EL (cell line): ENCODE results near the gene ZNF428.
"Not testable (repeated sequence)": the region's sequence is repeated elsewhere in the genome, so short reads cannot be mapped to it uniquely, and the experiment has no call there.

Source experiments
- DNase-seq: peaks from one replicate; pipeline ENCODE4 v3.0.0-alpha.2; 2016

The ZNF428 gene, protein sequence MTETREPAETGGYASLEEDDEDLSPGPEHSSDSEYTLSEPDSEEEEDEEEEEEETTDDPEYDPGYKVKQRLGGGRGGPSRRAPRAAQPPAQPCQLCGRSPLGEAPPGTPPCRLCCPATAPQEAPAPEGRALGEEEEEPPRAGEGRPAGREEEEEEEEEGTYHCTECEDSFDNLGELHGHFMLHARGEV

DNA sequence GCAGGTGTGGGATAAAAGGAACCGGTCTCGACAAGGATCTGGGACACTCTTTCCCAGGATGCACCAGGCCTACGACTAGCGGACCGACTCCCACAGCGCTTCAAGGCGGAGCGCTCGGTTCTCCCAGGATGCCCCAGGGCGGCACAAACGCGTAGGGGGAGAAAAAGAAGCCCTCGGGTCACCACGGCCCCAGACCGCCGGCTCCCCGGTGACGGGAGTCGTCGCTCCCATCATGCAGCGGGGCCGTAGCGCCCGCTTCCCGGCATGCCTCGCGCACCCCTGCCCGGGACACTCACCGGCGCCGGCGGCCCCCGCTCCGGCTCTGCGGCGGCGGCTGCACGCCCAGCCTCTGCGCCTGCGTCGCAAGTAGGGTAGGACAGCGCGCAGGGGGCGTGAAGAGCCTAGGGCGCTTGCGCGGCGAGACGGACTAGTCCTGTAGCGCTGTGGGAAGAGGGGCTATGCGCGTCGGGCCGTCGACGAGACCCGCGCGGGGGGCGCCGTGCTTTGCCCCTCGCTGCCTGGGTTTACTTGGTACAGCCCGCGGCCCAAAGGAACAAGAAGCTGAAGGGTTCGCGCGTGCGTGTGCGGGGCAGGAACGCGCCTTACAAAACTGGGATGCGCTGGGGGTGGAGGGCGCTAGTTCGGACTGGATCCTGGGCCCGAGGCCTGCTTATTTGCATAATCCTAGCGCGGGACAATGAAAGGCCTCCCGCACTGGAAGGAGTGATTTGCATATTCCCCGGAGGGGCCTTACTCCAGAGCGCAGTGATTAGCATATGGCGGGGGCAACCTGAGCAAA lies at the start of gene ZNF428:
ZNF428 (minus strand) TSS at position 368 of the 799 bp plus-strand sequence. CDS start 5,325 bp downstream, outside the sequence.
- peak; percentile 87 for DNase-seq

DNA sequence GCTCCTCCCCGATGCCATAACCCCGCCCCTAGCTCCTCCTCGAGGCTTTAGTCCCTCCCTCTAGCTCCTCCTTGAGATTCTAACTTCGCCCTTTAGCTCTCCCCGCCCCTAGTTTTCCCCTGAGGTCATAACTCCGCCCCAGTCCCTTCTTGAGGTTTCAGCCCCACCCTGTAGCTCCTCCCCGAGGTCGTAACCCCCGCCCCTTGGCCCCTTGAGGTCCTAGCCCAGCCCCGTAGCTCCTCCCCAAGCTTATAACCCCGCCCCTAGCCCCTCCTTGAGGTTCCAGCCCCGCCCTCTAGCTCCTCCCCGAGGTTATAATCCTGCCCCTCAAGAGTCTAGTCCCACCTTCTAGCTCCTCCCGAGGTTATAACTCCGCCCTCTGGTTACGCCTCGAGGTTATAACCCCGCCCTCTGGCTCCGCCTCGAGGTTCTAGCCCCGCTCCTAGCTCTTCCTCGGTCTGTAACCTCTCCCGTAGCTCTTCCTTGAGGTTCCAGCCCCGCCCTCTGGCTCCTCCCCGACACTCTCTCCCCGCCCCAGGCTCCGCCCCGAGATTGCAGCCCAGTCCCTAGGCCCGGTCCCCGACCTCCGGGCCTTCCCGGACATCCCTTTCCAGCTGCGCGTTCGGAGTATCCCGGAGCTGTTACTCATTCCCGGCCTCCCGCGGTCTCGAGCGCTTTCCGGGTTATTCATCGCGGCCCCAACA lies 49.1 kb upstream of the ZNF428 start:
- peak; percentile 100 for DNase-seq

DNA sequence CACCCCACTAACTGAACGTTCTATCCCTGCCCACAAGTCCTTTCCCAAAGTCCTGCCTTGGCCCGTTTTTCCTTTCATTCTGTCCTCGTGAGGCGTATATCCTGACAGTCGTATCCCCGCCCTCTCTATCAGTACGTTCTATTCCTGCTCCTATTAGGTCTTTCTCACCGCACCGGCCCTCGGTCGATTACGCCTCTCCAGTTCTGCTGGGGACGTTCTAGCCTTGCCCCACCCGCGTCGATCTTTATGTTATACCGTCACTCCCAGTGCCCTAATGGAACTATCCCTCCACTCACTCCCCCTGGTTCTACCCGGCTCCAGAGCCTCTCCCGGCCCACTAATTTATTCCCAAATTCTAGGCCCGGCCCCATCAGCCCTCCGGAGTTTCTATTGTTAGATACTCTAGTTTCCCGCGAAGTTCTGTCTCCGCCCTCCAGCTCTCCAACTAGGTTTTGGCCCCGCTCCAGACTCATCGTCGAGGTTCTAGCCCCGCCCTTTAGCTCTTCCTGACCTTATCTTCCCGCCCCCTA lies 48.5 kb upstream of the ZNF428 start:
- no peak for DNase-seq

- no peak for DNase-seq
These were observed 47.9 kb upstream of the ZNF428 start for GRCh38 chr19:43667126-43667875.

DNA sequence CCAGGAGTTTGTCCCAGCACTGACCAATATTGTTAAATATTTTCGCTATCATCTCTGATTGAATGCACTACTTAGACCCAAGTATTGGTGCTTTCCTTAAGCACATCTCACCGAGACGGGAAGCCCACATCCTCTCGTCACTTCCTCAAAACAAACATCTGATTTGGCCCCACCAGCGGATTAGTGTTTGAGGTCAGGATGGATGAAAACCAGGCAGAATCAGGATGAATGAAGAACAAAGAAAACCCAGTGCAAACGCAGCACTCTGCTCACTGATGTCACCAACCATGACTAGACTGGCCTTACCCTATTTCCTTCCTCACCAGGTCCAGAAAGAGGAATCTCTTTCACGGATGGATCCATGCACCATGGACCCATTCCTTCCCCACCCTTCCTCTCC lies 44.6 kb upstream of the ZNF428 start:
- DNase-seq, result no peak

DNA sequence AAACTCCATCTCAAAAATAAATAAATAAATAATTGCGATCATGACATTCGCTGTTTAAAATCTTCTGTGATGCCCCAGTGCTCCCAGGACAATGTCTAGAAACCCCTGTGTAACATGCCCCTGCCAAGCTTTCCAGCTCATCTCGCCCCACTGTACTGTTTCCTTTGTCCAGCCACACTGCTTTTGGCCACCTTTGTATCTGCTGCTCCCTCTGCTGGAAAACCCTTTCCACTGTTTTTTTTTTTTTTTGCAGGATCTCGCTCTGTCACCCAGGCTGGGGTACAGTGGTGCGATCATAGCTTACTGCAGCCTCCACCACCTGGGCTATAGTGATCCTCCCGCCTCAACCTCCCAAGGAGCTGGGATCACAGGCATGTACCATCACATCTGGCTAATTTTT lies 43.1 kb upstream of the ZNF428 start:
- DNase-seq, result peak; percentile 34

GRCh38 chr19:43660971-43661360 lies 41.5 kb upstream of the ZNF428 start:
- DNase-seq, result no peak

- DNase-seq, result no peak
These were observed 41.0 kb upstream of the ZNF428 start for GRCh38 chr19:43660301-43660970.

DNA sequence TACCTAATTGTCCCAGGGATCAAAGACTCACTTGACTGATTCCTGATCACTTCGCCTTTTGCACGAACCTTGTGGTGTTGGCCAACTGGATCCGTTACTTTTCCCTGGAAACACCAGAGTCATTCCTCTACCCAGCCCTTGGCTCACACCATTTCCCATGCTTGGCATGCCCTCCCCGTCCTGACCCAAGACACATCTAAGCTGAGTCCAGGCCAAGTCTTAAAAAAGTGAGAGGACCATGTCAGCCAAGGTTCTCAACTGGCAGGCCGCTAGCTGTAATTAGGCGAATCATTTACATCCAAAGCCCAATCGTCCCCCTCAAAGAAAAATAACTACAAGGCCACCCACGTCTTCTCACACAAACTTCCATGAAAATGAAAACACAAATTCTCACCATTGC lies 39.1 kb upstream of the ZNF428 start:
- DNase-seq, result no peak

- no peak for DNase-seq
These were observed 38.6 kb upstream of the ZNF428 start for GRCh38 chr19:43658001-43658400.

DNA sequence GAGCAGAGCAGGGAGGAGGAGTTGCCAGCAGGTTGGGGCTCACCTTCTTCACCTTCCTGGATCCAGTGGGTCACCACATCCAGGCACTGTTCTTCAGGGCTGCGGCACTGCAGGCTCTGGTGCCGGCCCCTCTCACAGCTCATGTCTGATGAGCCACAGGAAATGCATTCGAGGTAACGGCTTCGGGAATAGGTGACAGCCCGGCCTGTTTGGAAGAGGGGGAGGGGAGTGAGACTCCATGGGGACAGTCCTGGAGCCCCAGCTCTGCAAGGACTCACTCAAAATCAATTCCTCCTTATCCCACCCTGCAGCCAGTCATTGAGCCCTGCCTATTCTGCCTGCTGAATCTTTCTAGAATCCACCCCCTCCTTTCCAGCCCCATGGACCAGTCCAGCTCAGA lies 37.0 kb upstream of the ZNF428 start:
- DNase-seq, result no peak

- DNase-seq, result no peak
These were observed 33.1 kb upstream of the ZNF428 start for GRCh38 chr19:43652546-43652874.

GRCh38 chr19:43651758-43652545 lies 32.5 kb upstream of the ZNF428 start:
- DNase-seq, result peak; percentile 67

DNA sequence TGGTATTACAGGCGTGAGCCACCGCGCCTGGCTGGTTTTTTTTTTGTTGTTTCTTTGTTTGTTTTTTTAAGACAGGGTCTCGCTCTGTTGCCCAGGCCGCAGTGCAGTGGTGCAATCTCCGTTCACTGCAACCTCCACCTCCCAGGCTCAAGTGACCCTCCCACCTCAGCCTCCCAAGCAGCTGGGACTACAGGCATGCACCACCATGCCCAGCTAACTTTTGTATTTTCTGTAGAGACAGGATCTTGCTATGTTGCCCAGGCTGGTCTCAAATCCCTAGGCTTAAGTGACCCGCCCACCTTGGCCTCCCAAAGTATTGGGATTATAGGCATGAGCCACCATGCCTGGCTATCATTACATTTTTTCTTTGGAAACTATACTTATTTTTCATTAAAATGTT lies 30.8 kb upstream of the ZNF428 start:
- DNase-seq, result not testable (repeated sequence)

GRCh38 chr19:43649514-43649913 lies 30.1 kb upstream of the ZNF428 start:
- no peak for DNase-seq

- no peak for DNase-seq
These were observed 29.2 kb upstream of the ZNF428 start for GRCh38 chr19:43648633-43649032.

- DNase-seq, result no peak
These were observed 24.8 kb upstream of the ZNF428 start for GRCh38 chr19:43644181-43644580.

- no peak for DNase-seq
These were observed 23.9 kb upstream of the ZNF428 start for GRCh38 chr19:43643326-43643725.

- DNase-seq, result no peak
These were observed 23.1 kb upstream of the ZNF428 start for GRCh38 chr19:43642531-43642930.

DNA sequence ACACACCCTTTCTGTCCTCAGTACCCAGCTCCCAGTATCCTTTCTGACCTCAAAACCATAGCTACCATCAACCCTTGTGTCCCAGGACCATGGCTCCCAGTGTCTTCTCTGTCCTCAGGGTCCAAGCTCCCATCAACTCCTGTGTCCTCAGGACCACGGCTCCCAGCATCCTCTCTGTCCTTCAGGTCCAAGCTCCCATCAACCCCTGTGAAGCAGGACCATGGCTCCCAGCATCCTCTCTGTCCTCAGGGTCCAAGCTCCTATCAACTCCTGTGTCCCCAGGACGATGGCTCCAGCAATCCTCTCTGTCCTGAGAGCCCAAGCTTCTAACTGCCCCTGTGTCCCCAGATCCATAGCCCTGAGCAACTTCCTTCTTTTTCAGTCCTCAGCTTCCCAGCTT lies 21.9 kb upstream of the ZNF428 start:
- no peak for DNase-seq

- no peak for DNase-seq
These were observed 21.0 kb upstream of the ZNF428 start for GRCh38 chr19:43640424-43640757.
